NCI-H82 (cell line): Measurements from ENCODE around the gene RPS16.

Experiments used
- DNase-seq: peaks from one replicate; lab custom pipeline; 2025; lab: John Stamatoyannopoulos, UW

Gene RPS16

DNA sequence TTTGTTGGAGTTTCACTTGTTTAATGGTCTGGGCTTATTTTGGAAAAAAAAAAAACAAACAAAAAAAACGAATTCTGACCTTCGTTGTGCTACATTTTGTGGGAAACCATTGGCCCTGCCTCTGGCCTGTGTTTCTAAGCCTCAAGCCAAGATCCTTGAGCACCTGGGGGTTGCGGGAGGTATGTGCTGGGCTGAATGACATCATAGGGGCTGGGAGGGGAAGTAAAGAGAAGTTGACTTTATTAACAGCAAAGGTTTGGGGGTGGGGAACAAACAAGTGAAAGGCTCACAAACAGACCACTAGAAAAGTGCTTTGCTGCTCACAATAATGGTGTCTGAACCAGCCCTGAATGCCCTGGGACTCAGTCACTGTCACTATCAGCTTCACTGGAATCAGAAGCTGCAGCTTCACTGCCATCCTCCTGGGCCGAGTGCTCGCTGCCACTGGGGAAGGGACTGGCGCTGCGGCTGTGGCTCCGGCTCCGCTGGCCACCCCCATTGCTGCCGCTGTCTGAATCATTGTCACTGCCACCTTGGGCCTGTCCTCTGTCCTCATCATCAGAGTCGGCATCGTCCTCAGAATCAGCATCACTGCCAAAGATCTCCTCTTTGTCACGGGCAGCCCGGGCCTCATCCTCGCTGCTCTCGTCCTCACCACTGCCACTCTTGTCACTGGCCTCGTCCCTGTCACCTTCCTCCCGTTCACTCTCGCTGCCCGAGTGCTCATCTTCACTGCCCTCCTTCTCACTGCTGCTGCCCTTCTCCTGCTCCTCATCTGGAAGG lies 49.9 kb downstream of the RPS16 start:
- no peak for DNase-seq

DNA sequence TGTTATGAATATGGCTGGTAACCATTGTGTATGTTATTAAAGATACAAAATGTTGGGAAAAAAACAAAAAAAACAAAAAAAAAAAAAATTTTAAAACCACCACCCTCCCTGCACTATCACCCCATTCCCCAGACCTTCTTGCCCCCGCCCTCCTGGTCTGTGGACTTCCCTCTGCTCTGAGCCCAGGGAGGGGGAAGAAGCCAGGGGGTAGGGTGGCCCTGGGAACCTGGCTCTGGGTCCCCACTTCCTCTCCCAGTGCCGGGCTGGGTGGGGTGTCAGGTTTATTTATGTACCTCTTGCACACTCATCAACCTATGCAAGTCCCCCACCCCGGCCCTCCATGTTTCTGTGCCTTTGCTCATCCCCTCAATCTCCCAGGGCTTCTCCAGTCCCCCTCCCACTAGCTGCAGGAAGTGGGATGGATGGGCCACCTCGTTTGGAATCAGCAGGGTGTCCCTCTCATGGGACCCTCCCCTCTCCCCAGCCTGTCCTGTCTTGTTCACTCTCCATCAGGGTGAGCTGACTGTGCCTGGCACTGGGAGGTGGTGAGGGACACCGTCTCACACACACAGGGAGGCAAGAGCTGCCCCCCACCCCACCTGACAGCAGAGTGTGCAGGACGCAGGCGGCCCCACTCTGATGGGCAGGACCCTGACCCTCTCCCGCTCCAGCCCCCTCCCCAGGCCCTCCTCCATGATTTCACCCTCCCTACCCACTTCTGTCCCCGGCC lies 50.7 kb downstream of the RPS16 start:
- no peak for DNase-seq
